Fibroblast of peridontal ligament (primary cell): ENCODE data around the gene MACROD2.
A peak's percentile ranks its signal among the peaks of the same experiment; 100 is the strongest.

Experiments
- DNase-seq: peaks from one replicate; pipeline ENCODE4 v3.0.0-alpha.2; 2010; ENCODE audit errors: extremely low read depth

Gene MACROD2

DNA sequence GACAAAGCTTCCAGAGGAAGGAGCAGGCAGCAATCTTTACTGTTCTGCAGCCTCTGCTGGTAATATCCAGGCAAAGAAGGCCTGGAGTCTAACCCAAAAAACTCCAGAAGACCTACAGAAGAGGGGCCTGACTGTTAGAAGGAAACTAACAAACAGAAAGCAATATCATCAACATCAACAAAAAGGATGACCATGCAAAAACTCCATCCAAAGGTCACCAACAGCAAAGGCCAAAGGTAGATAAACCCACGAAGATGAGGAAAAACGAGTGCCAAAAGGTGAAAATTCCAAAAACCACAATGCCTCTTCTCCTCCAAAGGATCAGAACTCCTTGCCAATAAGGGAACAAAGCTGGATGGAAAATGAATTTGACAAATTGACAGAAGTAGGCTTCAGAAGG, 811.9 kb downstream of the MACROD2 start:
- DNase-seq = no peak

DNA sequence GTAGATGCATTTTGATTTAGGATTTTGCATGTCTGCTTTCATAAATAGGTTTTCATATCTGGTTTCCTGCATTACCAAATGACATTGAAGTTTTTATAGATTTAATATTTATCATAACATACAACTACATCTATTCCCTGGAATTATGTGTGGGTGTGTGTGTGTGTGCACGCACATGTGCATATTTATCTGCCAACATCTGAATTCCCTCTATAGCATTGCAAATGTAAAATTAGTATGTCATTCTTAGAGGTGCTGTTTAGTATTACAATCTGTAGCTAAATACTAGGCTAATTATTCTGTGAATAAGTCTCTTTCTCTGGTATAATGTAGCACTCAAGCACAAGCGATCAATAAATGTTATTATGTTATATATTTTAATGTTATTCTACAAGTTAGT, 820.0 kb downstream of the MACROD2 start:
- no peak for DNase-seq

DNA sequence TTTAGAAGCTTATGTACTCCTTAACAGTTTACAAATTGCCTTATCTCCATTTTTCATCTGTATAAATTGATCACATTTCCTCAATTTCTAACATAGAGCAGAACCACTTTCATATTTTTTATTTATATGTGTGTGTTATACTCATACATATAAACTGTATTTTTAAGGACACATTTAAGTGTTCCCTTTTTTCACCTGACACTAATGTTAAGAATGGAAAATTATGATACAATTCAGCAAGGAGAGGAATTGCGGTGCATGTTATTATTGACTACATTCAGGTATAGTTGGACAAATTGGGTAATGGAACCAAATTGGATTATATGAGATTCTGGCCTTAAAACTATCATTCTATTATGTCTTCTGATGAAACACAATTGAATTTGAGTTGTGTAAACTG, 821.2 kb downstream of the MACROD2 start:
- no peak for DNase-seq

DNA sequence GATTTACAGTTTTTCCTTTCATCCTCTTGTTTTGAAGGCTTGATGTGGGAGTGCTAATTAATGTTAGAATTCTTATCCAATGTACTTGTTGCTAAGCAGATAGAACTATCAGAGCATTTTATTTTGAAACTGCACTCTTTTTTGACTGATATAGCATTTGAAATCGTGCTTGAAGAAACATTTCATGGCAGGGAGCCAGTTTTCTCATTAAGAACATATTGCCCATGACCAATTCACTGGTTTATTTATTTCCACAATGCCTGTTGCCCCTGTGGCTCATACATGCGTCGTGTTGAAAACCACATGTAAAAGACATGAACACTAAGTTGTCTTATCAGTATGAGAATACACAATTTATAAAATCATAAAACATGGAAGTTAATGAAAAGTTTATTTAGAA, 821.8 kb downstream of the MACROD2 start:
- DNase-seq = peak; percentile 22

DNA sequence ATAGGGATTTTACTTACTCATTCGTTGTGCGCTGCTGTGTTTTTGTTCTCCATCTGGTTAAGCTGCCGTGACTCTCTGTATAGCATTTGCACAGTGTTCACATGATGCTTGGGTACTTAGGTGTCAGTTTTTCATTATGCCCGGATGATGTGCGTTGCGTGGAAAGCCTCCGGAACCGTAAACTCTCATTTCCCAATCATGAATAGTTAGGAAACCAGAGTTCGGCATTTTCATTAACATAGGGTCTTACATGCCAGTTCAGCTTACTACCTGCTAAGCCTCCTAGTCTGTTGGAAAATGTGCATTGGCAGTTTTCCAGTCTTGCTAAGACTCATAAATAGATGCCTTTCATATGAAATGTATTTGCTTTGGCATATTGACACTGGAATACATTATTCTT, 825.5 kb downstream of the MACROD2 start:
- DNase-seq = no peak

DNA sequence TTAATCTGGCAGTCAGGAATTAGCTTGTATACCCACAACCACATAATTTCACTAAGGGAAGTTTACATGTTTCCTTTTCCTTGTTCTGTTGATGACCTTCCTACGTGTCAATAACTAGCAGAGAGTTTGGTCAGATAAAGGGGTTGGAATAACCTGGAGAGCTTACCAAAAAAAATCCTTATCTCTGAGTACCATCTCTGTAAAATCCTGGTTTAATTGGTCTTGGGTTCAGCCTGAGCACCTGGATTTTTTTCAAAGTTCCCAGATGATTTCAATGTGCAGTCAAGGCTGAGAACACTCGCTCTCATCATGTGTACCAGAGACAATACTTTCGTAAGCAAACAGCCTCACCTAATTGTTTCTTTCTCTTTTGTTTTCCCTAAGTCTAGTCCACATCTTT, 825.9 kb downstream of the MACROD2 start:
- DNase-seq = no peak

DNA sequence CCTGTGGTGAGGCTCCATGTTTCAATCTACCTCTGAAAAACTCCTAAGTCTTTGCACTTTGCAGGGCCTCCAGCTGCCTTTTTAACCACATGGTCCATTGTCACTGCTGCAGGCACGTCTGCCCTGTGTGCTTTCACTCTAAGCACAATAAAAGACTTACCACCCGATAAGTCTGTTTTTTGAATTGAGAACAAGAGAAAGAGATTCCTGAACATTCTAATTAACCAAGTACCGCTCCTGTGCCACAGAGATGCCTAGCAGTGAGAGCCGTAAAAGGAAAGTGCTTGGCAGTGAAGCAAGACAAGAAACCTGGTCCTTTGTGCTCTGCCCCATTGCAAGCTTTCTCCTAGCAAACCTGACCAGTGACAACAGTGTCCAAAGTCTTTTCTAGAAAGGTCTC, 829.7 kb downstream of the MACROD2 start:
- DNase-seq = no peak

DNA sequence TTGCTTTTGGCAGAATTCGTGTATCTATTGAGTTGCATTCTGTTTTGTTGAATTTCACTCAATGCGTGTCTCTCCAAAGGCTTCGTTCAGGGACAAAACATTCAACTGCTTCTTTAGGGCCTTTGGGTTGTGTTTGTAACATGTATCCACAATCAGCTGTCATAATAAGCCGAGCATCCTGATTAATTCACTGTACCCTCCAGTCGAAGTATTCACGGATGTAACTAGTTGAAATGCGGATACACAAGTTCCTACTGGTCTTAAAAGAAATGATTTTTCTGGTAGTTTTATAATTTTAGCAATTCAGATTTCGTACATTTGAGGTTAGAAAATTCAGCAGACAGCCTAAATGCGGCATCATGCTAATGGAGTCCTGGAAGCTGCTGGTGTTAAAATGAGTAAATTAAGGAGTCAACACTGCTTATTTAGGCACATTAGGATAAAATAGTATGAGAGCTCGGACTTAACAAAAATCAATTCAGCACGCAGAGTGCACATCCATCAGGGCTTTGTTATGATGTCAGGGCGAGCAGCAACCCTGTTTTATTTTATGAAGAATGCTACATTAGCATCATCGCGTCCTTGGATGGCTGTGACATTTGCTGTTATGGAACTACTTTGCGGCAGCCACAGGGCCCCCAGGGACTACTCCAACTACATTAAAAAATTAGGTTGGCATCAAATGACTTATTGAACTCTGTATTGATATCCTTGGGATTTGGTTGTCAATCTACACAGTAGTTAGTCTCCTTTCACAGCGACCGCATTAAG, 831.4 kb downstream of the MACROD2 start:
- no peak for DNase-seq

DNA sequence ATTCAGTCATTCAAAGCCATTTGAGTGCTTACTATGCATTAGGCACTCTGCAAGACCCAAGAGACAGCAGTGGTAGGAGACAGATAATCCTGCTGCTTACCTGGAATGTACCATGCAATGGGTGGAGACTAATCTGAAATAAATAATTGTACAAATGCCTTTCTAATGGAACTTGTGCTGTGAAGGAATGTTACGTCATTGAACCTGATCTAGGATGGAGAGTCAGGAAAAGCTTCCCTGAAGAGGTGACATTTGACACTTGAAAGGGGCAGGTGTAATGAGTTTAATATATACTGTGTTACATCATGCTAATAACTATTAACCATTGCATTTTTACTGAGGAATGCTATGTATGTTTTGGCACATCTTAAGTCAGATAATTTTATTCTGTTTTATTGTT, 833.1 kb downstream of the MACROD2 start:
- DNase-seq = no peak

DNA sequence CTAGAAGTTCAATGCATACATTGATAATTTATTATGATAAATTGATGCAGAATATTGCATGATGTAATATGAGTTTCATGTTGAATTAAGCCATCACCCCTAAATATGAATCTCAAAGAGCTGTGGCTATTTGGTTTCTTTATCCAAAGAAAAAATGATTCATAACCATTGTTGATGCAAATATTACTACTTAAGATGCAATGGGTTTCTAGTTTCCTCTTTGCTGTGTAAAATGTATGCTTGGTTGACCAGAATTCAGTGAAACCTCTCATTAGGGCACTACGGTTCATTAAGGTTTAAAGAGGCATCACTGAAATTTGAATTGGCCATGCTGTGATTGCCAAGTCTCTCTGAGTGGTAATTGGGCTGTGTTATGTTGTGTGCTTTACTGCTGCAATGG, 834.6 kb downstream of the MACROD2 start:
- no peak for DNase-seq

DNA sequence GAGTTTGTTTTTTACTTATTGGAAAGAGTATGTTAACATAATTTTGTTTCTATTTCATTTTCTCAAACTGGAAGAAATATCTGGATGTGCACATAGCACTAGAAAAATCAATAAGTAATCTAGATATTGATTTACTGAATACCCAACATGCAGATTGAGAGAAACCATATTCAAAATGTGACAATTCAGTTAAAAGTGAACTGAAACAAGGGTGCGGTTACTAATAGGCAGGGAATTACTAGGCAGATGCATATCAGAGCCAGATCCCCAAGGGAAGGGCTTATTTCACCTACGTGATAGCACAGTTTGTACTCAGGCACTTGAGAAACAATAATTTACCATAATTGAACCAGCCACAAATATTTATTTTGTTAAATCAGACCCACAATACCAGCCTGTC, 835.1 kb downstream of the MACROD2 start:
- no peak for DNase-seq

DNA sequence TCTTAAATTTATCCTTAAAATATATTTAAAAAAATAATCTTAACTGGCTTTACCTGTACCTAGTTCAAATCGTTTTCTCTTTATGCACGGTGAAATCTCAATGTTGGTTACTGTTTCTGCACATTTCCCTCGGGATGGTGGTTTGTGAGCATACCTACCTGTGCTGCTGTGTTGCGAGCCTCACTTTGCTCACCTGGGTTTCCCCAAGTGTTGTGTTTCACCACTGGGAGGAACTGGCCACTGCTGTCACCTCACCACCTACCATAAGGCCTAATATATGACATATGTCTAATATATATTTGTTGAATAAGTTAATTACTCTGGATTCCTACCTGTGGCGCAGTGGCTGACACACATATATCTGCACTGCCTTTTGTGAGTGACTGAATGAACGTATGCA, 835.6 kb downstream of the MACROD2 start:
- no peak for DNase-seq

DNA sequence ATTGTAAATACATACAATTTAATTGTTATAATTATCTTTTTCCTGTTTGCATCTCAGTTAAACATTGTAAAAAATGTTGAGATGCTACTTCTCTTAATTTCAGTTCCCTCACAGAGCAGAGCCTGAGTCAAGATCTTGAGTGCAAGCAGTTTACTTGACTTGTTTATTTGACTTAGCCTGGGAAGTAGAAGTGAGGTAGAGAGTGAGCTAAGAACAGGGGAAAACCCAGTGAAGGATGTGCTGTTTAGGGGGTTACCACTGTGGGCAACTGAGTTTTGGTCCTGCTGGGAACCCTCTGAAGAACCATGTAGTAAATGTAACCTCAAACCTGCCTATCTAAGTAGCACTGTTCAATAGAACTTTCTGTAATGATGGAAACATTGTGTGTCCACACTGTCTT, 837.3 kb downstream of the MACROD2 start:
- no peak for DNase-seq

DNA sequence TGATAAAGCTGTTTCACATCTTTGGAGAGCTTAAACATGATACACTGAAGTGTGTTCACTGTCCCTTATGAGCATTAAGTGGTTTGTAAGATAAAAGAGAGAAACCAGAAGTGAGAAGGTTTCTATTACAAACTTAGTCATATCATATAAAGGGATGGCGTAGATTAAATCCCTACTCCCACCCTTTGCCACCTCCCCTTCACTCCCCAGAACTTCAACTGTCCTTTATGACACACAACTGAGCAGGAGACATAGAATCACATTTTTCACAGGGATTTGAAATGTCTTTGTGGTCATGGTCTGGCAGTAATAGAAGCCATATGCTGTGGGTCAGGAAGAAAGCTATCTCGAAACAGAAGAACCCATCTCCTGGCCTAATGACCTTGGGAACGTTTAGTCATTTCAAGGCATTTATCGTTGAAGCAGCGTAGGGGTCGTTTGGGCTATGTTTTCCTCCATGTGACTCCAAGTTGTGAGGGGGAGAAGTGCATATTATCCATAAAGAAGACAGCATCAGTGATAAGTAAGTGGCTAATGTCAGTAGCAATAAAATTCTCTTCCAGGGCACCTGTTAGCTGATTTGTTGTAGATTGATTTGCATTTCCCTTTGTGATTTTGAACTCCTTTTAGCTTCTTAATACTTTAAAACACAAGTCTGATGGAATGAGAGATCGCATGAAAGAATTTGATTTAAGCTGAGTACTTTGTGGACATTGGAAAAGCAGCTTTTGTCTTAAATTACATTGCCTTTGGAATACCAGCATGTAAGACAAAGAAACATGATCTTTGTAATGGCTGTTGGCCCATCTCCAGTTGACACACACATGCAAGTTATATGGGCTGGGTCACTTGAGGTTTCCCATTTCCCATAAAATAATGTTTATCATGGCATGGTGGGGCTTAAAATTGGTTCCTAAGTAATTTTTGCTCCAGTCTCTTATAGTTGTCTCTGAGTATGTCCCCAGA, 843.6 kb downstream of the MACROD2 start:
- peak; percentile 74 for DNase-seq

DNA sequence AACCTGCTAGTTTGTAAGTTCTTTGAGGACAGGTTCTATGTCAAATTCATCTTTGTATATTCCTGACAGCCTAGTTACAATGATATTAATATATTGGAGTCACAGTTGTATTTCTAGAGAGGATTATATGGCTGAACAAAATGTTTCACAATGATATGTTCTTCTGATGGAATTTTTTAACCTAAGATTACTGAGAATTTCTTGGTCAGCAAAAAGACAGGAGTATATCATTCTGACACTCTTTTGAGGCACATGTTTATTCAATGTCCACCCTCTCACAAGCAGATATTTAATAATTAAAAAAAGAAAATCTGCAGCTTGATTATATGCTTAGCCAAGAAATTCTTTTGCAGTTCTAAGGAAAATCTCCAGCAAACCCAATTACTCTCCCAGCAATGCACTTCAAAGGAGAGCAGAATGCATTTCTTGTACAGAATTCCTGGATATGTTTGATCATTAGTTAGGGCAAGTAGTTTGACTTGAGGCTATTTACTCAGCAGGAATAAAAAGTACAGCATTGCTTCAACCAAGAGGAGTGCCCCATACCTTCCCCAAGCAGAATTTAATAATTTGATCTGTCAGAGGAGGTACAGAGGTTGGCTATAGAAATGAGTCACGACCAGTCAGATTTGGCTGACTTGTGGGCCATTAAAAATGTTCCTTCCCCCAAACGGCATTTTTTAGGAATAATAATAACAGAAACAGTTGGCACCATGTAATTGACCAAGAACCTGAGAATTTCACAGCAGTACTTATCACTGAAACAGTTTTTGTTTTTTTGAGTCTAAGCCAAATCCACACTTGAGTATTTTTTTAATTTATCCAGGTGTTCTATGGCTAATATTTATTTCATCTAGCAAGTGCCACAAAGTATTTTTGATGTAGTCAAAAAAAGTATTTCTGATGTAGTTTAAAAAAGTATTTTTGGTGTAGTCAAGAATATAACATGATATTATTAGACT, 850.2 kb downstream of the MACROD2 start:
- DNase-seq = no peak

DNA sequence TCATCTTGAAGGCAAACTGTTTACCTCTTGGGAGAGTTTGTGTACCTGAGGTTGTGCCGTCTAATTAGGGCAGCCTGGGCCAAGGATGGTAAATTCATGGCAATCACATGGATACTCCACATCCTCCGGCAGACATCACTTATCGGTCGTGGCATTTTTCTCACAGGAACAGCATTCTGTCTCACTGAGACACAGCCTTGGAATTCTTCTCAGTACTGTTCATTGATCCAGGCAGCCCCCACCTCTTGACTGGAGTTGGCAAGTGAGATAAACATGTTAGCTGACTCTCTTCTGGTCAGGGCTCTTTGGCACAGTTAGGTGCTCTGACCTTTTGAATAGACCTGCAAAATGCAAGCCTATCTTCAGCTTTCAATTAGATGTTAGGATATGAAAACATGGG, 853.5 kb downstream of the MACROD2 start:
- no peak for DNase-seq

DNA sequence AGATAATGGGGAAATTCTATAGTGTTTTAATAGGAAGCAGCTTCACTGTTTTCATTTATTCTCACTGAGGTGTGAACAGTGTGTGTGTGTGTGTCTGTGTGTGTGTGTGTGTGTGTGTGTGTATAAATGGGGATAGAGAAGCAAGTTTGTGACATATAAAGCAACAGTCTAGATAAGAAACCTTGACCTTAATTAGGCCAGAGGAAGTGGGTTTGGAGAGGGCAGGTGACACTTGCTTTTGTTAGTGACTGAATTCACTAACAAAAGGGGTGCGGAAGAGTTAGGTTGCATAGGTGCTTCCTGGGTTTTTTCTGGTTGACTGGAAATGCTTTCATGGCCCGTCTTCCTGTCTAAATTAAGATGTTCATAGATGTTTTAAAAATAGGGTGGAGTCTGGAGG, 857.8 kb downstream of the MACROD2 start:
- no peak for DNase-seq

DNA sequence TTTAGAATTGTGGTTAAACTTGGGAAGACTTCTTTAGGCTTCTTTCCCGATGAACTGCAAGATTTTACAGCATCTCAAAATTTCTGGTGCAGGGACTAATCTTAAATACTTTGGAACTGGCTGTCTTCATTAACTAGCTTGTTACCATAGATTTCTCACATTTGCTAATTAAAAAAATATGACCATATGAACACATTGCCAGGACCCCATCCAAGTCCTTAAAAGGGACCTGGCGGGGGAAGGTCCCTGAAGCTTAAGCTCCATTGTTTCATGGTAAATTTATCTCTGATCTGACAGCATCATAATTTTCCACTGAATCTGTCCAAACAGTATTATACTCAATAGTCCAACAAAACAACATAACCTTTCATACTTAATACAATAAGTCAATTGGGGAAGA, 859.9 kb downstream of the MACROD2 start:
- no peak for DNase-seq

DNA sequence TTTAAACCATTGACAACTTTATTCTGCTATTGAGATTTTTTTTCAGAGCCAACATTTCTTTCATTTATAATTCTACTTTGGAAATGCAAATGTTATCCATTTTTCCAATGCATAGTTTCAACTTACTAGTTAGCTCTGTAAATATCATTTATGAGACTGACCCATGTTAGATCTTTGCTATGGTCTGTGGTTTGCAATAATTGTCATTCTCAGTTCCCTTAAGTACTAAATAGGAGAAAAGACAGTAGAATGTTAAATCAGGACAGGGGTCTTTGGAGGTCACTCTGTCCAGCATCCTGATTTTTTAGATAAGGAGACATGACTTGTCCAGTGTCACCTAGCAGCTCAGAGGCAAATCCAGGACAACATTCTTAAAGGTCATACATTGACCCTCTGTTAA, 864.3 kb downstream of the MACROD2 start:
- no peak for DNase-seq

DNA sequence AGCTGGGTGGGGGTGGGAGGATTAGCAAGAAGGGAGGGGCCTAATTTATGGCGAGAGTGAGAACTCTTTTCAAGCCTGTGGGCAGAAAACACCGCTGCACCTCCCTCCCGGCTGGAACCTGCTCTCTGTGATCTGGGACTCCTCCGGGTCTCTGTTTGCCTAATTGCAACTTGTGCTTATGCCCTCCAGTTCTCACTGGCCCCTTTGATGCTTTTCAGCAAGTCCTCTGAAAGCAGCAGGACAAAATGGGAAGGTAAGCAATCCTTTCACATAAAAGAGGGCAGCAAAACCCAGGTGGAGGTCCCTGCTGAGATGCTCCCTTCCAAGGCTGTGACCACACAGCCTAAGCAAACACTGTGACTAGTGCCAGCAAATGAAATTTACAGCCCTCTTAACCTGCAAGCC, 865.1 kb downstream of the MACROD2 start:
- DNase-seq = no peak

DNA sequence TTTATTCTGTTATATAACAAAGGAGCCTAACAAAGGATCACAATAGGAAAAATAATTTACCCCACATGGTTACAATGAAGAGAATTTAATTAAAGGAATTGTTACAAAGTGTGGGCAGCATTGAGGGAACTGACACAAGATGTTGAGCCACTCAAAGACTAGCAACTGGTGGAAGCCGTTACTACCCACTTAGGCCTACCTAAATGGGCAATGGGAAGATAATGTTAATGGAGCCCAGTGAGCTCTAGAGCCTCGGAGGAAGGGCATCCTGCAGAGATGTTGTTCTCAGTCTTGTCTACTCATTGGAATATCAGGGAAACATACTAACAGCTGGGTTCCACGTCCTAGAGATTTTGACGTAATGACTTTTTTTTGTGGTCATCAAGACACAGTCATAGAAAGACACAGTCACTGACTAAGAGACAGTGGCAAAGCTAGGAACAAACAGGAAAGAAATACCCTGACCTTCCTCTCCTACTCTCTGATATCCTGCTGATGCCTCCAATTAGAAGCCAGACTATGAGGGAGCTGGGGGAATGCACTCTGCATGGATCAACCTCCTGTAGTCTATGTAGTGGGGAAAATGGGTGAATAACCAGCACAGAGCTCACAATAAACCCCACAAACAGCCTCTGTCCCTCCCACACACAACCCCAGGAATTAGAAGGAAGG, 865.8 kb downstream of the MACROD2 start:
- no peak for DNase-seq
